Hematopoietic multipotent progenitor cell treated with erythropoietin and hydrocortisone succinate and interleukin-3 and kit ligand, for 8 days (in vitro differentiated cells): Measurements from ENCODE around the gene ADAMTS2.

ENCODE experiments used
- DNase-seq: peaks from one replicate; pipeline ENCODE4 v3.0.0-alpha.2; 2015

ADAMTS2 gene

DNA sequence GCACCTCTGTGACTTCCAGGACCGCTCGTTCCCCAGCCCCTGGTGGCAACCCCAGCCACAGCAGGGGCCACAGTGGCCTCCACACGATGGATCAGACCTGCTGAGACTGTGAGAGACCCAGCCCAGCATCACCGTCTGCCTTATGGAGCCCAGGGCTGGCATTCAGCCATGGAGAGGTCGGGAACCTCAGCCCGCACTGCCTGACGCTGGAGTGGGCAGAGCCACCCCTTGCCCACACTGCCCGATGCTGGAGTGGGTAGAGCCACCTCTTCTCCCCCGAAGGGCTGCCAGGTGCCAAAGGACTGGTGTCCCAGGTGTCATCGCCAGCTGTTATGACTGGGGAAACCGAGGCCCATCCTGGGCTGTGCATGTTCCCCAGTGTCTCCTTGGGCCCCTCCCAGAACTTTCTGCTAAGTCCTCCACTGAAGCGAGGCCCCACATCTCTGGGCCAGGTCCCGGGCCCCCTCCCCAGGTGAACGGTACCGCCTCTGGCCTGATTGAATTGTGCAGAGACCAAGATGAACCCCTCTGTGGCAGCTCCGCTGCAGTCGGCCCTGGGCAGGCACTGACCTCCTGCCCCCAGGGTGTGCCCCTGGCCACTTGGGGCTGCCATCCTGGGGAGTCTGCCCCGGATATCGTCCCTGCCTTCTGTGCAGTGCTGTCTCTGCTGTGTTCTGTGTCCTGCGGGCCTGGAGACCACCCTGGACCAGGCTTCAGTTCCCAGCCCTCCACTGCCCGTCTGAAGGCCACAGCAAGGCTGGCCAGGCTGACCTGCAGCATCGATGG is 137.1 kb downstream of the ADAMTS2 start:
- DNase-seq, result no peak

- no peak for DNase-seq
Measured at GRCh38 chr5:179207470-179207869, 137.8 kb downstream of the ADAMTS2 start.

- no peak for DNase-seq
Measured at GRCh38 chr5:179206366-179206765, 138.9 kb downstream of the ADAMTS2 start.

DNA sequence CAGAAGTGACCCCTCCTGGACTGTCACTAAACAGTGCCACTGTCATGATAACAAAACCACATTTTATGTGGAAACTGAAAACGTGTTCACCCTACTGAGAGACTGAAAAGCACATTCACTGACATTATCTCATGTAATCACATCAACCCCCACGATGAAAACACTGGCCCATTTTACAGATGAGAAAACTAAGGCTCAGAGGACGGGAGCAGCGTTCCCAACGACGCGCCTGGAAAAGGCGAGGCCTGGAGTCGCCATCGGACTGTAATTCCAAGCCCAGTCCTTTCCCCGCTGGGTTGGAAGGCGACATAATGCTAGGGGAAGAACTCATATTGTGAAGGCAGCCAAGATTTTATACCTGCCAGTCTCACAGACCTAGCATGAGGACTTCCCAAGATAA is 140.0 kb downstream of the ADAMTS2 start:
- no peak for DNase-seq

DNA sequence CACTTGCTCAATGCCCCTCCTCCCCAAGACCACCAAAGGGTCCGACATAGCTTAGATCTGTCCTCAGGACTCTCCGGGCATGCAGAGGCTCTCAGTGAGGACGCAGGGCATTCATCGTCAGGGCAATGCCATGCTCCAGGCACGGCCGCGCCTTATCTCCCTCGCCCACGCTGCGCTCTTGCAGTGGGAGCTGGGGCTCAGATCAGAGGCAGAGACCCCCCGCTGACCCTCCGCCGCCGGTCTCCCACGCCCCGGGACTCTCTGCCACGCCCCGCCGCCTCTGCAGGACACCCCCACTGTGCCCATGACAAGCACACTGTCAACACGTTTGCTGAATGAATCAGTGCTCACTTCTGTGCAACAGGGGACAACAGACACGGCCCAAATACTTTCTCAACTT is 140.7 kb downstream of the ADAMTS2 start:
- DNase-seq, result no peak

DNA sequence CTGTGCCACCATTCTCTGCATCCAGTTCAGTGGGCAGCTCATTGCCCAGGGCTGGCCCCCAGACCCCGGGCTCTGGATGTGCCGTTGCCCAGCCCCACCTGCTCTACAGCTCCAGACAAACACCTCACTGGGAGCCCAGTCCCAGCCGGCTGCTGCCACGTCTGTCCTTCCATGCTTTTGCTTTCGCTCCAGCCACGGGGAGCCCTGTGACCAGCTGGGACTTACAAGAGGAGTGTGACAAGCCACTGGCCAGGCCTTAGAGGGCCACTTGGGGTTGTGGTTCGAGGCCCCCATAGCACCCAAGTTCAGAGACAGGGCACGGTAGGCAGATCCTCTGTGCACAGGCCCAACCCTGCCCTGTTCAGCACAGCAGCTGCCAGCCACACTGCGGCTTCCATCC is 142.0 kb downstream of the ADAMTS2 start:
- DNase-seq, result no peak

GRCh38 chr5:179201986-179202385 is 143.3 kb downstream of the ADAMTS2 start:
- DNase-seq, result no peak

- no peak for DNase-seq
Measured at GRCh38 chr5:179199246-179199645, 146.0 kb downstream of the ADAMTS2 start.

DNA sequence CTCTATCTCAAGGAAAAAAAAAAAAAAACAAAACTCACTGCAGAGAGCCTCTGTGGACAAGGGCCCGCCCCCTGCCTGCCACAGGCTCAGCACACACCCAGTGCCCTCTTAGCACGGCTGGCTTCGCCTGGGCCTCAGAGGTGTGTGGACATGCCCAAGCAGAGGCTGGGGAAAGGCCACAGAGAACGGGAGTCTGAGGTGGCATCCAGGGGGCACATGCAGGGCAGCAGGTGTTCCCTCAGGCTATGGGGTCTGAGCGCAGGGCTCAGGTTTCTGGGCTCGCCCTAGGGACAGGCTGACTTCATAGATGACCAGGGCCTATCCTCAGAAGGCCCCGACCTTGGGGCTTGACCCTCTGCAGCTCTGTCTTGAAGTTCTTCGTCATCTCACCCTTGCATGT is 146.4 kb downstream of the ADAMTS2 start:
- no peak for DNase-seq

DNA sequence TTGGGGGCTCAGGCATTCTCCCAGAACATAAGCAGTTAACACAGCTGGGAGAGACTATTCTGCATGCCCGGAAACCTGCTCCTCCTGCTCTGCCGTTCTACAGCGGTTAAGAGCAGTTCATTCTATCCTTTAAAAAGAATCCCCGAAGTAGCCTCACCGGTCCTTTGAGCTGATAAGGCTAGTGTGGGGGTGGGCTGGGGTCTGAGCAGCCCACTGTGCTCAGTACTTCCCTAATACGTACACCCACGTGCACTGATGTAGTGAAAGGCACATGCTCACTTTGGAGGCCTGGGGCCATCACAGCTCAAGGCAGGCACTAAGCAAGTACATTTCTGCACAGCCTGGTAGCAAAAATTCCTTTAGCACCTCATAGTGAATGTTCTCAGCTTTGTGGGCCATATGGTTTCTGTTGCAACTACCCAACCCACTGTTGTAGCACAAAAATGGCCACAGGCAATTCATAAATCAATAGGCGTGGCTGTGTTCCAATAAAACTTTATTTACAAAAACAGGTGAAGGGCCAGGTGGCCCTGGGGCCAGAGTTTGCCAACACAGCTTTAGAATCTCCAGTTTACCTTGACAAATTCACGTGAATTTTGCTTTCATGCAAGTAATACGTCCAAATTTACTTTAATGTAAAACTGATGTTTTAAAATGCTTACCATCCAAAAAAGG is 148.7 kb downstream of the ADAMTS2 start:
- no peak for DNase-seq

- DNase-seq, result no peak
Measured at GRCh38 chr5:179195561-179196404, 149.5 kb downstream of the ADAMTS2 start.

GRCh38 chr5:179194941-179195381 is 150.3 kb downstream of the ADAMTS2 start:
- no peak for DNase-seq

DNA sequence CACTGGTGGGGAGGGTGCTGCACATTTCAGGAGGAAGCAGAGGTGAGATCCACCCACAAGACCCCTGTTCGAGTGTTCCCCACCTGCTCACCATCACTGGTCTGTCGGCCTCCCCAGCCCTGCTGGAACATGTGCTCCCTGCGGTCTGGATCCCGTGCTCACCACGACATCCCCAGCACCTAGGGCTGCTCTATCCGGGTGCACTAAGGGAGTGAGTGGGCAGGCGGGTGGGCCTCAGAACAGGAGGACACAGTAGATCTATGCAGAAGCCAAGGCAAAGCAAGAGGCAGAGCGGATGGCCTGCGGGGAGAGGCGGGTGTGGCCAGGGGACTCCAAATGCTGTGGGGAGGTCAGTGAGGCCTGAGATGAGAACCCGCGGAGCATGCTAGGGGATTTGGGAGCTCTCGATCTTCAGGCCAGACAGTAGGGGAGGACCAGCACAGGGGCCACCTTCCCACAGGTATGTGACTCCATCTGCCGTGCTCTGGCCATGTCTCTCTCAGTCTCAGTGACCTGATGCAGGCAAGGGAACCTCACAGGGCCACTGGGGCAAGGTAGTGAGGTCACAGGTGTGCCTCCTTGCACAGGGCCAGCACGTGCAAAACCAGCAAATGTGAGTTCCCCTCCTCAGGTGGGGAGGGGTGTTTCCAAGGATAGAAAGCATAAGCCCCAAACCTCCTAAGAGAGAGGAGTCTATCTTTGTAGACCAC is 150.9 kb downstream of the ADAMTS2 start:
- no peak for DNase-seq

DNA sequence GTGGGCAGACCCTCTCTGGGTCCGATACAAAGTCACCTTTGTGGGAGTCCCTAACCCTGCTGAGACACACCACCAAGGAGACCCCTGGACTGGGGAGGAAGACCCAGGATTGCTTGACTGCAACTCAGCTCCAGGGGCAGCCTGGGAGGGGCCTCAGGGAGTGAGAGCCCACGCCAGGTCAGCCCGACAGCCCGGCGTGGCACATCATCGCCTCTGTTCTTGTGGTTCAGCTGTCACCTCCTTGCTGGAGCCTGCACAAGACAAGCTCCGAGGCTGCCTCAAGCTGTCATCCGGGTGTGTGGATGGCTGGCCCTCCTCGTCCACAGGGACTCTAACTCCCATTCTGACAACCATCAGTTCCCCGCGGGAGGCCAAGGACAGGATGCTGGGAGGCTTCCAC is 151.5 kb downstream of the ADAMTS2 start:
- DNase-seq, result no peak

- no peak for DNase-seq
Measured at GRCh38 chr5:179192891-179193470, 152.3 kb downstream of the ADAMTS2 start.

GRCh38 chr5:179192185-179192890 is 152.9 kb downstream of the ADAMTS2 start:
- no peak for DNase-seq

DNA sequence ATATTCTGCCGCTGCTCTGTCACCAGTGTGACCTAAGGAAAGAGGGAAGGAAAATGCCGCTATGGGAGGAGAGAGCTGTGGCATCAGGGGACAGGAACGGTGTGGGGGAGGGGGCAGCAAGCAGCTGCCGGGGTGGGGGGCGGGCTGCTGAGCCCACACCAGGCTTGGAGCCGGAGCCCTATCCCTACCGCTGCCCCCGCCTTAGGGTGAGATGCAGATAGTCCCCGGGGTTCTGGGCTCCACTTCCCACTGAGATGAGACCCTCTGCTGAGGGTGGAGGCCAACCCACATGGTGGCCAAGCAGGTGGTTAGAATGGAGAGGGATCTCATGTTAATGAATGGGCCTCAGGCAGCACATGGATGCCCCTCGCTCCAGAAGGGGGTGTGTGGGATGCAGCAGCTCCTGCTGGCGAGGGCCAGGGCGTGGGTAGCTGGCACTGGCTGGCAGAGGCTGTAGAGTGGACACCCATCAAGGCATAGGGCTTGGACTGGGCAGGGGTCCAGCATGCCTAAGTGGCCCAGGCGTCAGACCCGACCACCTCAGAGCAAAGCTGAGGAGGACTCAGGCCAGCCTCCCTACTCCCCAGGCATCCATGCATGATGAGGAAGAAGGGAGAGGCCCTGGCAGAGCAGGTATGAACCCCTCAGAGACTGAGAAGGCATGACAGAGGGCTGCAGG is 153.6 kb downstream of the ADAMTS2 start:
- DNase-seq, result no peak

- no peak for DNase-seq
Measured at GRCh38 chr5:179190851-179191505, 154.3 kb downstream of the ADAMTS2 start.

DNA sequence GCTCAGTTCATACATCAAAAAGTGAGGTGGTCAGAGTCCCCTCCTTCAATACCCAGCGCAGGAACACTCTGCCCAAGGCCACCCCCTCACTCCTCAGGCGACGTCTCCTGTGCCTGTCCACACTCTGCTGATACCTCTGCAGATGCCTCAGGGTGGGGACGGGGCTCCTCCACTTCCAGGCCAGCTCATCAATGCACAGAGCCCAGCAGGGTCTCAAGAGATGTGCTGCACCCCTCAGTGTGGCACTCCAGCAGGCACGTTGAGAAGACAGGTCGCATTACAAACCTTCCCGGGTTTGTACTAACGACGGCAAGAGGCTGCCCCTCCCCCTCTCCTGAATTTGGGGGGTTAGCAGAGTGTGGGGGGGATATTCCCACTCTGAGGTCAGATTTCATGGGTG is 156.6 kb downstream of the ADAMTS2 start:
- no peak for DNase-seq

DNA sequence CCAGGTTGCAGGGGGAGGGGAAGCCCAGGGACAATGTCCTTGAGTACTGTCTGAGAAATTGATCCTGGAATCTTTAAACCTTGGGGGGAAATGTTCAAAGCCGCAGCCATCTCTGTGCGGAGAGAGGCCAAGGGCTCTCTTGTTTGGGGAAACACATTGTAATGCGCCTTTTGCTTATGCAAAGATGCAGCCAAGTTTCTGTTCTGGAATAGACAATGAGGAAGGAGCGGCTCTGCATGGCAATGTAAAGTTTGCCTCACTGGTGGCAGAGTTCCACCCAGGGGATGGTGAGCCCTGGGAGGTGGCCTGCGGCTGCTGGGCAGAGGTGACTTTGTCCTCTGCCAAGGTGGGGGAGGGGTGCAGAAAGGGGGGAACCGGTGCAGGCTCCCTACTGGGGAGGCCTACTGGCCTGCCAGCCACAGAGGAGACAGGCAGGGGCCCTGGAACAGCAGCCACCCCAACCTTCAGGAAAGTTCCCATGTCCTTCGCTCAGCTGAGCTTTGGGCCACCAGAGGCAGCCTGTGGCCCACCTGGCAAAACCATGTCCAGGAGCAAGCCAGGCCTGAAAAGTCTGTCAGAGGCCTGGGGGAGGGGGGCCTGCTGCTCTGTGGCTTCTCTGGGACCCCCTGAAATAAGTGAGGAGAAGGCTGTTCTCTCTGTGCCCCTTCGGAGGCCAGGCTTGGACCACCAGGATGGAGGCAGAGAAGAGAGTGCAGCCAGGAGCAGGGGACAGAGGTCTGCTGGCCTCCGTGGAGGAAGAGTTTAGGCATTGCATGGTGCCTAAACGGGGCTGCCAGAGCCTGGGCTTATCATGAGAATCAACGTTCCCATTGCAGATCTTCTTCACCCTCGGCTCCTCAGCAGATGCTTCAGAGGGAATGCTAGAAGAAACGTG is 157.3 kb downstream of the ADAMTS2 start:
- DNase-seq, result no peak
